HG03064 (cell line): ENCODE results near the gene LGALS16.
"Not testable (repeated sequence)": the region's sequence is repeated elsewhere in the genome, so short reads cannot be mapped to it uniquely, and the experiment has no call there.

Experiments used
- ATAC-seq: cut with Tn5 transposase; IDR thresholded peaks from one replicate; pipeline ENCODE4 v1.9.1; 2021; ENCODE audit warnings: low read depth; ENCODE audit not compliant: unreplicated experiment

LGALS16 gene

GRCh38 chr19:39655613-39656012 is at the start of gene LGALS16:
Gene LGALS16 (plus strand): TSS chr19:39655913. CDS start chr19:39655962, 49 bp downstream.
- ATAC-seq, result no peak

GRCh38 chr19:39607021-39607420 is 48.7 kb upstream of the LGALS16 start:
- no peak for ATAC-seq

- ATAC-seq, result no peak
These were observed 48.2 kb upstream of the LGALS16 start for GRCh38 chr19:39607561-39607960.

- ATAC-seq, result no peak
These were observed 42.1 kb upstream of the LGALS16 start for GRCh38 chr19:39613597-39613996.

GRCh38 chr19:39617745-39618144 is 38.0 kb upstream of the LGALS16 start:
- no peak for ATAC-seq

GRCh38 chr19:39623946-39624345 is 31.8 kb upstream of the LGALS16 start:
- no peak for ATAC-seq

- ATAC-seq, result not testable (repeated sequence)
These were observed 28.1 kb upstream of the LGALS16 start for GRCh38 chr19:39627631-39628030.

- no peak for ATAC-seq
These were observed 24.5 kb upstream of the LGALS16 start for GRCh38 chr19:39631178-39631577.

GRCh38 chr19:39631626-39632025 is 24.1 kb upstream of the LGALS16 start:
- no peak for ATAC-seq

GRCh38 chr19:39637891-39638290 is 17.8 kb upstream of the LGALS16 start:
- ATAC-seq, result no peak

- ATAC-seq, result no peak
These were observed 13.9 kb upstream of the LGALS16 start for GRCh38 chr19:39641773-39642172.

GRCh38 chr19:39643591-39643990 is 12.1 kb upstream of the LGALS16 start:
- ATAC-seq, result no peak

- ATAC-seq, result no peak
These were observed 9.8 kb upstream of the LGALS16 start for GRCh38 chr19:39645800-39646411.

GRCh38 chr19:39647918-39648317 is 7.8 kb upstream of the LGALS16 start:
- no peak for ATAC-seq

- ATAC-seq, result no peak
These were observed 4.1 kb downstream of the LGALS16 start for GRCh38 chr19:39659791-39660190.

- ATAC-seq, result no peak
These were observed 4.9 kb downstream of the LGALS16 start for GRCh38 chr19:39660661-39661060.

- ATAC-seq, result no peak
These were observed 5.9 kb downstream of the LGALS16 start for GRCh38 chr19:39661565-39661964.

- not testable (repeated sequence) for ATAC-seq
These were observed 14.1 kb downstream of the LGALS16 start for GRCh38 chr19:39669860-39670259.

- ATAC-seq, result no peak
These were observed 15.3 kb downstream of the LGALS16 start for GRCh38 chr19:39670998-39671397.

GRCh38 chr19:39671739-39672363 is 16.1 kb downstream of the LGALS16 start:
- ATAC-seq, result no peak

- no peak for ATAC-seq
These were observed 16.8 kb downstream of the LGALS16 start for GRCh38 chr19:39672473-39672872.

GRCh38 chr19:39673862-39674261 is 18.1 kb downstream of the LGALS16 start:
- not testable (repeated sequence) for ATAC-seq
